Pancreas (tissue), 10 donors: ENCODE measurements around the gene SLC48A1. TPM values are rescaled to one million over a fixed set of nuclear protein-coding genes. Genes with fewer than 3 reads are reported as not detected.

ENCODE experiments used
- ATAC-seq, 4 donors: fragments of 200-7000 bp; cut with Tn5 transposase; one replicate each; pipeline versions ENCODE4 v1.8.0 to v1.9.1; 2020; ENCODE audit warnings: mild to moderate bottlenecking in 4 of 4, moderate library complexity in 4 of 4
- DNase-seq, 6 donors: peaks; one replicate each; pipeline ENCODE4 v3.0.0-alpha.2; 2020
- FAIRE-seq: peaks from 2 replicates; lab custom pipeline; 2012; peaks lifted over from hg19 to GRCh38; lab: Jason Lieb, UNC
- H3K27ac ChIP-seq, 4 donors: fragments of 200-600 bp; sonication (generic); 1 replicate in 3 of 4; 2 replicates in 1 of 4; pipeline versions ENCODE4 v1.5.0 to v1.8.0; 2020
- H3K27me3 ChIP-seq, 4 donors: fragments of 200-600 bp; one replicate each; pipeline ENCODE4 v1.8.0; 2021
- H3K36me3 ChIP-seq, 3 donors: fragments of 200-600 bp; sonication (generic) in 1 of 3; one replicate each; pipeline versions ENCODE4 v1.5.0 to v1.8.0; 2020 to 2021
- H3K4me1 ChIP-seq, 3 donors: fragments of 200-600 bp; one replicate each; pipeline ENCODE4 v1.8.0; 2021
- H3K4me3 ChIP-seq, 4 donors: fragments of 200-600 bp; sonication (generic) in 2 of 4; one replicate each; pipeline versions ENCODE4 v1.5.0 to v1.8.0; 2020 to 2021
- H3K9me3 ChIP-seq, 4 donors: fragments of 200-600 bp; one replicate each; pipeline ENCODE4 v1.8.0; 2021
- CTCF ChIP-seq, 4 donors: fragments of 200-600 bp; sonication (generic) in 3 of 4; IDR thresholded peaks; one replicate each; pipeline versions ENCODE4 v1.5.0 to v1.8.0; 2021; ENCODE audit warnings: antibody characterized with exemption in 4 of 4
- WGBS, 2 donors: extraction: QIAGEN DNeasy Blood & Tissue Kit; methylation state at CpG; one replicate each; pipeline ENCODE4 v1.1.7; 2013; 5-methylcytosine and 5-hydroxymethylcytosine counted together
- intact Hi-C, 3 donors: fragments of 100-400 bp; cut with DNase I; formaldehyde crosslinking; loops; one replicate each; pipeline versions ENCODE4 v1.11.1 to v1.14.2; 2022
- polyA plus RNA-seq, 2 donors: library from polyadenylated mRNA; stranded (reverse); fragments of 200-250 nt; gene quantifications; one replicate each; pipeline ENCODE4 v1.2.3, GENCODE V29; 2013
- total RNA-seq, 6 donors: library from RNA; stranded (reverse); fragmentation: NEBNext Ultra II Directional in 4 of 6; extraction: Animal tissue kit (Norgen Biotek cat#: 25700) in 4 of 6; gene quantifications; one replicate each; pipeline versions ENCODE4 v1.2.1 to v1.2.4, GENCODE V29; 2021 to 2023
- donor health status: healthy with polysubstance abuse.
- donor health status: DM: no; HTN: no; CAD: no; lungs with moderate emphysema.
- donor health status: DM: no; HTN: no; CAD: no.
- donor health status: control.
- donor health status: control.
- donor health status: Bipolar disorder and iron deficiency.
- donor health status: DM: yes; HTN: yes; CAD: no.
- donor health status: DM: no; HTN: no; CAD: no.
- donor health status: DM: no; HTN: no; CAD: no.
- donor health status: DM: yes; HTN: yes; CAD: no.

The SLC48A1 gene
- total and polyA plus RNA-seq, 8 donors = 12.2 to 17.2 (median 13.8) TPM

GRCh38 chr12:47757364-47757839 is 15.6 kb upstream of the SLC48A1 start:
- intact Hi-C loops = no loop called here
- peak overlapping the region in 2 of 4 donors; percentile 3 to 70 for H3K4me3 ChIP-seq
- H3K9me3 ChIP-seq = no peaks in the 10 kb centered on the region
- H3K27ac ChIP-seq = no peak overlapping the region
- no peak for TF ChIP-seq CTCF (IDR thresholded peaks at IDR 0.05)
- DNase-seq (no peak), ATAC-seq (no peak), FAIRE-seq (no peak)
- no peaks in the 10 kb centered on the region for H3K27me3 ChIP-seq
- 78 to 82% methylated on average over 7 of the region's 7 CpGs for WGBS, 2 donors
- no peaks in the 10 kb centered on the region for H3K36me3 ChIP-seq
- peaks cover 3 to 34% (median 19%) of the 10 kb centered on the region in 3 donors for H3K4me1 ChIP-seq

GRCh38 chr12:47757840-47758583 is 15.0 kb upstream of the SLC48A1 start:
- no peak for FAIRE-seq
- intact Hi-C loops = no loop called here
- 70 to 72% methylated on average over 20 of the region's 20 CpGs for WGBS, 2 donors
- no peaks in the 10 kb centered on the region for H3K36me3 ChIP-seq
- H3K4me3 ChIP-seq = peak overlapping the region in 3 of 4 donors; percentile 39 to 70 (median 56)
- no peak for ATAC-seq
- peak in 1 of 6 donors; percentile 83 for DNase-seq
- H3K4me1 ChIP-seq = peaks cover 3 to 34% (median 19%) of the 10 kb centered on the region in 3 donors
- H3K27ac ChIP-seq = peak overlapping the region in 1 of 4 donors; percentile 82
- no peaks in the 10 kb centered on the region for H3K9me3 ChIP-seq
- no peaks in the 10 kb centered on the region for H3K27me3 ChIP-seq
- no peak for TF ChIP-seq CTCF (IDR thresholded peaks at IDR 0.05)

GRCh38 chr12:47758584-47758833 is 14.5 kb upstream of the SLC48A1 start:
- no peaks in the 10 kb centered on the region for H3K9me3 ChIP-seq
- FAIRE-seq (no peak), ATAC-seq (no peak), DNase-seq (no peak)
- H3K36me3 ChIP-seq = no peaks in the 10 kb centered on the region
- peak overlapping the region; percentile 37 to 70 (median 48) for H3K4me3 ChIP-seq
- H3K27ac ChIP-seq = peak overlapping the region; percentile 35 to 82 (median 64)
- TF ChIP-seq CTCF (IDR thresholded peaks at IDR 0.05) = no peak
- WGBS, 2 donors = 4% methylated on average over 9 to 10 of the region's 10 CpGs
- intact Hi-C loops = no loop called here
- H3K4me1 ChIP-seq = peaks cover 3 to 33% (median 19%) of the 10 kb centered on the region in 3 donors
- H3K27me3 ChIP-seq = no peaks in the 10 kb centered on the region

- peak in 3 of 4 donors; percentile 23 to 50 (median 32) for TF ChIP-seq CTCF (IDR thresholded peaks at IDR 0.05)
- intact Hi-C loops = no loop called here
- Histone ChIP-seq H3K9me3 (no peaks in the 10 kb centered on the region), H3K27me3 (no peaks in the 10 kb centered on the region), H3K4me3 (peak within 1 kb of the TSS; percentile 37 to 70 (median 48)), H3K27ac (peak within 1 kb of the TSS; percentile 35 to 82 (median 64)), H3K36me3 (no peaks in the 10 kb centered on the region), H3K4me1 (peaks cover 3 to 28% (median 16%) of the 10 kb centered on the region in 3 donors)
- peak; percentile 90 to 96 (median 92) for ATAC-seq
- WGBS, 2 donors = 1% methylated on average over 50 to 57 of the region's 57 CpGs
- peak; percentile 85 to 95 (median 89) for DNase-seq
- FAIRE-seq = no peak
Measured at GRCh38 chr12:47758834-47759690, 14.0 kb upstream of the SLC48A1 start, which contains the start of gene RAPGEF3. TSS of gene RAPGEF3 (minus strand) at chr12:47758880. CDS start at chr12:47758556, 324 bp downstream.
